ENCODE results near the gene ZKSCAN3. TPM values are rescaled to one million over a fixed set of nuclear protein-coding genes. Genes with fewer than 3 reads are reported as not detected.

Gene ZKSCAN3
- total and polyA plus RNA-seq, 2 of the 8 experiments (the other 6 are each of a cell fraction or from before 2014, with no cell fraction given) = 2.7 to 9.8 TPM

DNA sequence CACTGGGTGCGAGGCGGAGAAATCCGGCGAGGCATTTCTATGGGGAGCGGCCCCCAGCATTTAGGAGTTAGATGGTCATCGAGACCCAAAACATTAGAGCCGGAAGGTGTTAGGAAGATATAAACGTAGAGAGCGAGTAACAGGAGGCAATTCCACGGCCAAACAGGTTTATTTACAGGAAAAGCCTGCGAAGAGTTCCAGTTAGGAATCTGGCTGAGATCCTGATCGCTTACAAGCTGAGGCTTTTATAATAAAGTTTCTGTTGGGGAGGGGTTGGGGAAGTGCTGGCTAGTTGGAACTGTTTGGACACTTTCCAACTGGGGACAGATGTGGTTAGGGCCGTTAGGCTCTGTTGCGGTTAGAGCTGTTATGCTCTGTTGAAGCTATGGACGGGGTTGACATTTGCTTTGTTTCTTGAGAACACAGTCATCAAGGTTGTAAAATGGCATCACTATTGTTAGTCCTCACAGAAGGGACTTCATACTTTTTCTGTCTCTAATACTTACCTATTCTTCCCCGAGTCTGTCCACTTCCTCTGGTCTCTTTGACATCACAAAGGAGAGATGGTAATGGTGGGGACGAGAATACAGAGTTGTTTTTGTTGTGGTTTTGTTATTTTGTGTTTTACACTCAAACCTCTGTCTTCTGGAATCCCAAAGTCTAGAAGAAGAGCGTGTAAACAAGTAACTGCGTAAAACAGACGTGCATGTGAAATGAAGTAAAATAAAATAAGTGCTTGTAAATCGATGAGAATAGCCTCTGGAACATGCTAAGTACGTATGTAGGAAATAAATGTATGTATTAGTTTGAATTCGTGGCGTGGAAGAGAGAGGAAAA is 13.2 kb upstream of the ZKSCAN3 start:
- Histone ChIP-seq H2AFZ (ENCODE audit: low read length) (peak overlapping the region; percentile 28; the same call in 1 of the 2 replicates), H2BK20ac (ENCODE audit: low read length) (no peak overlapping the region), H3K56ac (replicated peaks; ENCODE audit: insufficient read length, low read depth, low read length) (peak overlapping the region; percentile 43), H3K36me3 (ENCODE audit: control insufficient read depth in 2 of 4, insufficient read depth in 4 of 4, low read length in 3 of 4) (no peaks in the 10 kb centered on the region), H3K18ac (ENCODE audit: extremely low read depth, low read length) (no peak overlapping the region; the same call in 1 of the 2 replicates), H3K27me3 (replicated peaks in 1 of 4; ENCODE audit: control insufficient read depth in 3 of 4, extremely low read depth in 1 of 4, insufficient read depth in 3 of 4, low read length in 3 of 4) (no peaks in the 10 kb centered on the region; a peak in 1 of 7 replicates), H2BK5ac (ENCODE audit: low read depth, low read length) (peak overlapping the region; percentile 89), H4K8ac (ENCODE audit: extremely low read depth, insufficient read depth, low read length) (no peak overlapping the region), H3K4me3 (ENCODE audit: extremely low read depth in 1 of 4, insufficient read depth in 2 of 4, low read depth in 3 of 4, low read length in 4 of 4) (peak overlapping the region; percentile 86 to 95 (median 91)), H4K20me1 (replicated peaks in 1 of 2; ENCODE audit: control insufficient read depth in 1 of 2, insufficient read depth in 2 of 2, low read length in 2 of 2) (no peaks in the 10 kb centered on the region), H3K79me2 (ENCODE audit: control insufficient read depth in 1 of 2, insufficient read depth in 2 of 2, low read length in 2 of 2) (no peaks in the 10 kb centered on the region; a peak in 1 of 4 replicates), H3K9ac (replicated peaks in 1 of 4; ENCODE audit: extremely low read depth in 1 of 4, low read depth in 3 of 4, low read length in 3 of 4) (peak overlapping the region; percentile 59 to 96 (median 91)), H3K14ac (ENCODE audit: insufficient read length) (no peak overlapping the region), H3K9me3 (ENCODE audit: insufficient read depth in 2 of 2, low read depth in 1 of 2, low read length in 1 of 2) (no peaks in the 10 kb centered on the region), H3K4me1 (replicated peaks in 1 of 4; ENCODE audit: control insufficient read depth in 3 of 4, insufficient read depth in 4 of 4, low read length in 3 of 4) (no peaks in the 10 kb centered on the region), H3K4me2 (ENCODE audit: insufficient read depth in 1 of 2, low read depth in 2 of 2, low read length in 2 of 2) (peak overlapping the region; percentile 81 to 98), H2BK120ac (replicated peaks; ENCODE audit: low read depth, low read length) (no peak overlapping the region), H3K23me2 (ENCODE audit: low read depth, low read length) (peaks cover 2% of the 10 kb centered on the region; the same call in 1 of the 2 replicates), H2BK15ac (ENCODE audit: low read length) (no peak overlapping the region), H4K5ac (ENCODE audit: insufficient read length, low read depth, low read length) (no peak overlapping the region), H4K91ac (replicated peaks; ENCODE audit: insufficient read length, low read length) (no peak overlapping the region), H2AK5ac (ENCODE audit: low read depth, low read length) (0 out of 2 replicates have a peak overlapping the region, but pooled peaks have one; percentile 32), H3K27ac (ENCODE audit: low read depth, low read length) (peak overlapping the region; percentile 95), H3K79me1 (ENCODE audit: low read depth, low read length) (no peaks in the 10 kb centered on the region), H2BK12ac (ENCODE audit: low read depth, low read length) (peak overlapping the region; percentile 23; the same call in 1 of the 2 replicates), H3K23ac (ENCODE audit: insufficient read length) (no peak overlapping the region), H3K4ac (replicated peaks; ENCODE audit: insufficient read length, low read depth, low read length) (no peak overlapping the region)
- ChIA-PET POLR2A (ENCODE audit: partially characterized antibody) (interaction anchor here (0.8 to 3.6 kb wide), 43 partner anchors 10 to 501 kb away, joined by 3 to 36 read pairs (median 6); partner anchors contain the start of genes PGBD1, ZKSCAN3, ZKSCAN4 and ZKSCAN8), CTCF (ENCODE audit: partially characterized antibody) (interaction anchor here (1.3 to 2.5 kb wide), 4 partner anchors 9 to 47 kb away, joined by 4 to 9 read pairs (median 7); no protein-coding TSS in a partner anchor)
- FAIRE-seq (no peak), DNase-seq (ENCODE audit: low read depth in 1 of 2, low spot score in 2 of 2) (no peak)
- WGBS, 2 experiments (ENCODE audit: extremely low coverage in 1 of 2, insufficient coverage in 1 of 2, insufficient read length in 1 of 2, insufficient replicate concordance in 2 of 2, low coverage in 1 of 2, low lambda C conversion rate in 2 of 2, missing lambda C conversion rate in 1 of 2) = 13 to 100% methylated on average over 3 to 24 of the region's 24 CpGs
- TF ChIP-seq EP300 (IDR thresholded peaks at IDR 0.05; ENCODE audit: borderline replicate concordance in 1 of 2, low read depth in 2 of 2, low read length in 2 of 2) (no peak), MAFK (IDR thresholded peaks at IDR 0.05; ENCODE audit: low read depth, low read length) (no peak), CTBP2 (IDR thresholded peaks at IDR 0.05; ENCODE audit: borderline replicate concordance, insufficient read depth, insufficient read length, low read length) (no peak), CBX5 (IDR thresholded peaks at IDR 0.05; ENCODE audit: low read depth, low read length) (no peak), USF2 (IDR thresholded peaks at IDR 0.05; ENCODE audit: low read length) (no peak), TCF12 (IDR thresholded peaks at IDR 0.05; ENCODE audit: low read depth, low read length) (no peak), KDM1A (IDR thresholded peaks at IDR 0.05; ENCODE audit: borderline replicate concordance, low read length) (no peak), SIN3A (conservative IDR thresholded peaks at IDR 0.05 in 1 of 2, IDR thresholded peaks at IDR 0.05 in 1 of 2; ENCODE audit: low read depth in 1 of 2, low read length in 2 of 2) (0 out of 4 replicates have a peak, but pooled peaks of 1 of the 2 experiments have one; percentile 33), CHD1 (IDR thresholded peaks at IDR 0.05; ENCODE audit: low read depth, low read length) (no peak)

Data from H1 (cell line).